ENCODE results near the gene OR52B2.

GRCh38 chr11:6132431-6132830 is 37.7 kb downstream of the OR52B2 start:
- no peak for TF ChIP-seq CTCF (conservative IDR thresholded peaks at IDR 0.05; ENCODE audit: low read depth in 2 of 2)
- no peak for TF ChIP-seq EZH2 (IDR thresholded peaks at IDR 0.05; ENCODE audit: low read depth, unreplicated experiment)
- TF ChIP-seq JUNB (IDR thresholded peaks at IDR 0.05; ENCODE audit: unreplicated experiment), result no peak
- no peak for TF ChIP-seq EZH2phosphoT487 (IDR thresholded peaks at IDR 0.05; ENCODE audit: unreplicated experiment)
- no peak for TF ChIP-seq POLR2AphosphoS5 (IDR thresholded peaks at IDR 0.05; ENCODE audit: low read depth)
- TF ChIP-seq REST (IDR thresholded peaks at IDR 0.05; ENCODE audit: unreplicated experiment), result no peak
- TF ChIP-seq ETS1 (IDR thresholded peaks at IDR 0.05), result no peak
- TF ChIP-seq STAT1 (IDR thresholded peaks at IDR 0.05; ENCODE audit: unreplicated experiment), result no peak
- TF ChIP-seq NANOG (IDR thresholded peaks at IDR 0.05; ENCODE audit: borderline replicate concordance), result no peak
- no peak for TF ChIP-seq ZNF114 (CRISPR knock-in tag; IDR thresholded peaks at IDR 0.05)
